ENCODE measurements around the gene CTCF. TPM values are rescaled to one million over a fixed set of nuclear protein-coding genes. Genes with fewer than 3 reads are reported as not detected.

The CTCF gene
- total and polyA plus RNA-seq, 4 donors = 10.1 to 35.3 (median 15.5) TPM

DNA sequence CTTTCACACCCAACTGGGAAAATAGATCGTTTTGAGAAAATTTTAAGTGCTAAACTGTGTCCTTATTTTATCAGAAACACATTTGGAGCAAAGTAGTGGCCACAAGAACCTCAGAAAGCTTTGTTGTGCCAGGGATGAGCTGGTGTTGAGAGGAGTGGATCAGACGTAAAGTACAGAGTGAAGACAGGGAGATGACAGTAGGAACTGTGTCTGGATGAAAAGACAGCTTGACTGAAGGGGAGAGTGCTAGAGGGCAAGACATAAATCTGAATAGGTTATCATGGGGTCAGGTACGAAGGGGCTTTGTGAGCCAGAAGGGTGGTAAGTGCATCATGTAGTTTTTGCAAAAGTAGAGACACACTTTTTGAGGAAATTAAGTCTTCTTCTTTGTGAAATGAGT, 43.3 kb downstream of the CTCF start:
- no peak for TF ChIP-seq EGR1 (IDR thresholded peaks at IDR 0.05; ENCODE audit: low read depth in 2 of 2)
- no peak for TF ChIP-seq REST (IDR thresholded peaks at IDR 0.05)
- TF ChIP-seq RXRA (IDR thresholded peaks at IDR 0.05) = no peak
- TF ChIP-seq CTCF (IDR thresholded peaks at IDR 0.05; ENCODE audit: low read depth, low read length, missing input control) = no peak
- no peak for TF ChIP-seq HNF4G (IDR thresholded peaks at IDR 0.05)
- TF ChIP-seq NR2F2 (IDR thresholded peaks at IDR 0.05) = no peak
- TF ChIP-seq GABPA (IDR thresholded peaks at IDR 0.05 in 1 of 2, conservative IDR thresholded peaks at IDR 0.05 in 1 of 2) = no peak
- TF ChIP-seq, protein P1, sequence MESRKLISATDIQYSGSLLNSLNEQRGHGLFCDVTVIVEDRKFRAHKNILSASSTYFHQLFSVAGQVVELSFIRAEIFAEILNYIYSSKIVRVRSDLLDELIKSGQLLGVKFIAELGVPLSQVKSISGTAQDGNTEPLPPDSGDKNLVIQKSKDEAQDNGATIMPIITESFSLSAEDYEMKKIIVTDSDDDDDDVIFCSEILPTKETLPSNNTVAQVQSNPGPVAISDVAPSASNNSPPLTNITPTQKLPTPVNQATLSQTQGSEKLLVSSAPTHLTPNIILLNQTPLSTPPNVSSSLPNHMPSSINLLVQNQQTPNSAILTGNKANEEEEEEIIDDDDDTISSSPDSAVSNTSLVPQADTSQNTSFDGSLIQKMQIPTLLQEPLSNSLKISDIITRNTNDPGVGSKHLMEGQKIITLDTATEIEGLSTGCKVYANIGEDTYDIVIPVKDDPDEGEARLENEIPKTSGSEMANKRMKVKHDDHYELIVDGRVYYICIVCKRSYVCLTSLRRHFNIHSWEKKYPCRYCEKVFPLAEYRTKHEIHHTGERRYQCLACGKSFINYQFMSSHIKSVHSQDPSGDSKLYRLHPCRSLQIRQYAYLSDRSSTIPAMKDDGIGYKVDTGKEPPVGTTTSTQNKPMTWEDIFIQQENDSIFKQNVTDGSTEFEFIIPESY (IDR thresholded peaks at IDR 0.05) = no peak
- no peak for TF ChIP-seq FOXA1 (IDR thresholded peaks at IDR 0.05)
- TF ChIP-seq SP1 (IDR thresholded peaks at IDR 0.05) = no peak
- no peak for TF ChIP-seq HNF4A (conservative IDR thresholded peaks at IDR 0.05)
- TF ChIP-seq YY1 (IDR thresholded peaks at IDR 0.05) = no peak
- TF ChIP-seq FOXA2 (IDR thresholded peaks at IDR 0.05) = no peak
- TF ChIP-seq TAF1 (conservative IDR thresholded peaks at IDR 0.05) = no peak
- no peak for TF ChIP-seq RAD21 (IDR thresholded peaks at IDR 0.05)
- no peak for TF ChIP-seq ATF3 (IDR thresholded peaks at IDR 0.05)
- no peak for TF ChIP-seq JUND (IDR thresholded peaks at IDR 0.05)
- no peak overlapping the region for H3K9ac ChIP-seq (ENCODE audit: low read depth in 1 of 2, low read length in 2 of 2)
- H3K9me3 ChIP-seq (ENCODE audit: control insufficient read depth in 4 of 4, low read length in 3 of 4) = no peaks in the 10 kb centered on the region
- 93% methylated on average over 3 of the region's 3 CpGs for WGBS
- H3K4me3 ChIP-seq (ENCODE audit: low read depth in 1 of 3, low read length in 3 of 3) = no peak overlapping the region
- peaks cover 0 to 6% (median under 1%) of the 10 kb centered on the region in 4 donors for H3K4me1 ChIP-seq (ENCODE audit: control insufficient read depth in 4 of 4, insufficient read depth in 4 of 4, low read length in 3 of 4)
- no peak for DNase-seq (ENCODE audit: low spot score)
- no peaks in the 10 kb centered on the region for H3K27me3 ChIP-seq (ENCODE audit: control insufficient read depth in 4 of 4, insufficient read depth in 4 of 4, low read length in 3 of 4)
- no peak overlapping the region for H3K27ac ChIP-seq (ENCODE audit: low read depth in 1 of 2, low read length in 2 of 2)
- peaks cover 0 to under 1% (median 0%) of the 10 kb centered on the region in 4 donors for H3K36me3 ChIP-seq (ENCODE audit: control insufficient read depth in 4 of 4, insufficient read depth in 3 of 4, low read depth in 1 of 4, low read length in 3 of 4)

- H3K27me3 ChIP-seq (ENCODE audit: control insufficient read depth in 4 of 4, insufficient read depth in 4 of 4, low read length in 3 of 4) = no peaks in the 10 kb centered on the region
- WGBS = 86% methylated on average over 6 of the region's 6 CpGs
- H3K27ac ChIP-seq (ENCODE audit: low read depth in 1 of 2, low read length in 2 of 2) = no peak overlapping the region
- H3K4me1 ChIP-seq (ENCODE audit: control insufficient read depth in 4 of 4, insufficient read depth in 4 of 4, low read length in 3 of 4) = peaks cover 0 to 2% (median 0%) of the 10 kb centered on the region in 4 donors
- H3K9me3 ChIP-seq (ENCODE audit: control insufficient read depth in 4 of 4, low read length in 3 of 4) = no peaks in the 10 kb centered on the region
- peaks cover 0 to 9% (median 2%) of the 10 kb centered on the region in 4 donors for H3K36me3 ChIP-seq (ENCODE audit: control insufficient read depth in 4 of 4, insufficient read depth in 3 of 4, low read depth in 1 of 4, low read length in 3 of 4)
- H3K4me3 ChIP-seq (ENCODE audit: low read depth in 1 of 3, low read length in 3 of 3) = no peak overlapping the region
- no peak for DNase-seq (ENCODE audit: low spot score)
- TF ChIP-seq HNF4G (IDR thresholded peaks at IDR 0.05) = no peak
- TF ChIP-seq HNF4A (conservative IDR thresholded peaks at IDR 0.05) = no peak
- TF ChIP-seq SP1 (IDR thresholded peaks at IDR 0.05) = no peak
- TF ChIP-seq RAD21 (IDR thresholded peaks at IDR 0.05) = no peak
- no peak for TF ChIP-seq MAX (IDR thresholded peaks at IDR 0.05)
- no peak for TF ChIP-seq CTCF (IDR thresholded peaks at IDR 0.05; ENCODE audit: low read depth, low read length, missing input control)
- H3K9ac ChIP-seq (ENCODE audit: low read depth in 1 of 2, low read length in 2 of 2) = no peak overlapping the region
Measured at GRCh38 chr16:67606632-67607031, 44.3 kb downstream of the CTCF start.
